22Rv1 (cell line): Measurements from ENCODE around the gene SLC9A9.

ENCODE experiments used
- CTCF ChIP-seq: fragments of 450-650 bp; IDR thresholded peaks from 2 replicates; pipeline ENCODE4 v1.5.1; 2017; ENCODE audit warnings: mild to moderate bottlenecking
- ZFX ChIP-seq: fragments of 450-650 bp; IDR thresholded peaks from 2 replicates; pipeline ENCODE4 v1.6.1; 2017; ENCODE audit warnings: antibody characterized with exemption, borderline replicate concordance

- TF ChIP-seq CTCF, result no peak
- no peak for TF ChIP-seq ZFX
Observed at GRCh38 chr3:143755978-143756377, 92.3 kb downstream of the SLC9A9 start.
